Effector CD4-positive, alpha-beta T cell (primary cell): Measurements from ENCODE around the gene LAMP1.
A peak's percentile ranks its signal among the peaks of the same experiment; 100 is the strongest.
"Not testable (repeated sequence)": the region's sequence is repeated elsewhere in the genome, so short reads cannot be mapped to it uniquely, and the experiment has no call there.

Source experiments
- DNase-seq: peaks from one replicate; pipeline ENCODE4 v3.0.0-alpha.2; 2020
- total RNA-seq: gene quantifications from one replicate; lab custom pipeline; 2026; lab: John Stamatoyannopoulos, UW

The LAMP1 gene
- total RNA-seq = 137 reads per million, percentile 88 among the genes with 10 or more reads in this experiment

GRCh38 chr13:113296823-113297369 is at the start of gene LAMP1:
Gene LAMP1 (plus strand): TSS chr13:113297239. CDS start chr13:113297435, 196 bp downstream.
- DNase-seq = peak; percentile 98

- no peak for DNase-seq
Observed at GRCh38 chr13:113252516-113253095, 44.4 kb upstream of the LAMP1 start.

GRCh38 chr13:113257908-113258307 is 39.1 kb upstream of the LAMP1 start:
- DNase-seq = not testable (repeated sequence)

GRCh38 chr13:113258321-113259054 is 38.6 kb upstream of the LAMP1 start:
- no peak for DNase-seq

GRCh38 chr13:113260996-113261395 is 36.0 kb upstream of the LAMP1 start:
- DNase-seq = no peak

- not testable (repeated sequence) for DNase-seq
Observed at GRCh38 chr13:113263016-113263415, 34.0 kb upstream of the LAMP1 start.

GRCh38 chr13:113267642-113268405 is 29.2 kb upstream of the LAMP1 start:
- no peak for DNase-seq

- no peak for DNase-seq
Observed at GRCh38 chr13:113272031-113272430, 25.0 kb upstream of the LAMP1 start.

- no peak for DNase-seq
Observed at GRCh38 chr13:113272701-113273181, 24.3 kb upstream of the LAMP1 start.

- DNase-seq = no peak
Observed at GRCh38 chr13:113273321-113273720, 23.7 kb upstream of the LAMP1 start.

- no peak for DNase-seq
Observed at GRCh38 chr13:113273851-113274590, 23.0 kb upstream of the LAMP1 start.

- DNase-seq = no peak
Observed at GRCh38 chr13:113274721-113275120, 22.3 kb upstream of the LAMP1 start.

- peak; percentile 9 for DNase-seq
Observed at GRCh38 chr13:113275387-113275786, 21.7 kb upstream of the LAMP1 start.

GRCh38 chr13:113280126-113280525 is 16.9 kb upstream of the LAMP1 start:
- no peak for DNase-seq

GRCh38 chr13:113283904-113284303 is 13.1 kb upstream of the LAMP1 start:
- no peak for DNase-seq

- no peak for DNase-seq
Observed at GRCh38 chr13:113288880-113289279, 8.2 kb upstream of the LAMP1 start.

GRCh38 chr13:113291129-113291528 is 5.9 kb upstream of the LAMP1 start:
- DNase-seq = no peak

GRCh38 chr13:113292021-113292862 is 4.8 kb upstream of the LAMP1 start:
- DNase-seq = no peak

- no peak for DNase-seq
Observed at GRCh38 chr13:113293686-113294085, 3.4 kb upstream of the LAMP1 start.

GRCh38 chr13:113295776-113296175 is 1.3 kb upstream of the LAMP1 start:
- no peak for DNase-seq

- DNase-seq = peak; percentile 39
Observed at GRCh38 chr13:113297370-113298042, 467 bp downstream of the LAMP1 start.
